HG03575 (cell line): ENCODE data around the gene PCDHB8.
"Not testable (repeated sequence)": the region's sequence is repeated elsewhere in the genome, so short reads cannot be mapped to it uniquely, and the experiment has no call there.

ENCODE experiments used
- ATAC-seq: cut with Tn5 transposase; IDR thresholded peaks from one replicate; pipeline ENCODE4 v1.9.1; 2021; ENCODE audit not compliant: unreplicated experiment, insufficient number of reproducible peaks, low FRiP score; ENCODE audit errors: extremely low read depth

Gene PCDHB8

GRCh38 chr5:141180313-141180712, 2.7 kb downstream of the PCDHB8 start:
- ATAC-seq: no peak

GRCh38 chr5:141182248-141182647, 4.7 kb downstream of the PCDHB8 start, which contains the start of gene PCDHB16:
Gene PCDHB16, plus strand, starts transcription at chr5:141182387. Its CDS starts 173 bp downstream, at chr5:141182560.
- ATAC-seq: no peak

GRCh38 chr5:141184117-141184855, 6.7 kb downstream of the PCDHB8 start:
- not testable (repeated sequence) for ATAC-seq

GRCh38 chr5:141186897-141187512, 9.4 kb downstream of the PCDHB8 start, which contains the start of gene PCDHB9:
Gene PCDHB9, plus strand, starts transcription at chr5:141187161. Its CDS starts 158 bp downstream, at chr5:141187319.
- ATAC-seq: no peak

- ATAC-seq: not testable (repeated sequence)
These were observed 11.1 kb downstream of the PCDHB8 start for GRCh38 chr5:141188682-141189081.

- not testable (repeated sequence) for ATAC-seq
These were observed 11.5 kb downstream of the PCDHB8 start for GRCh38 chr5:141189131-141189530.

- ATAC-seq: no peak
These were observed 14.6 kb downstream of the PCDHB8 start, which contains the start of gene PCDHB10 for GRCh38 chr5:141192110-141192725. Gene PCDHB10, plus strand, starts transcription at chr5:141192353. Its CDS starts 200 bp downstream, at chr5:141192553.

GRCh38 chr5:141194332-141194731, 16.7 kb downstream of the PCDHB8 start:
- ATAC-seq: not testable (repeated sequence)

- ATAC-seq: no peak
These were observed 18.8 kb downstream of the PCDHB8 start for GRCh38 chr5:141196363-141196762.

- no peak for ATAC-seq
These were observed 22.0 kb downstream of the PCDHB8 start, which contains the start of gene PCDHB11 for GRCh38 chr5:141199359-141200235. Gene PCDHB11, plus strand, starts transcription at chr5:141199627. Its CDS starts 148 bp downstream, at chr5:141199775.

GRCh38 chr5:141201126-141201525, 23.5 kb downstream of the PCDHB8 start:
- ATAC-seq: not testable (repeated sequence)

- not testable (repeated sequence) for ATAC-seq
These were observed 24.1 kb downstream of the PCDHB8 start for GRCh38 chr5:141201646-141202045.

GRCh38 chr5:141208478-141208877, 30.9 kb downstream of the PCDHB8 start, which contains the start of gene PCDHB12:
Gene PCDHB12, plus strand, starts transcription at chr5:141208719. Its CDS starts 189 bp downstream, at chr5:141208908.
- ATAC-seq: no peak

GRCh38 chr5:141210281-141210680, 32.7 kb downstream of the PCDHB8 start:
- ATAC-seq: not testable (repeated sequence)

- ATAC-seq: not testable (repeated sequence)
These were observed 33.3 kb downstream of the PCDHB8 start for GRCh38 chr5:141210849-141211248.

GRCh38 chr5:141213656-141214339, 36.2 kb downstream of the PCDHB8 start, which contains the start of gene PCDHB13:
Gene PCDHB13, plus strand, starts transcription at chr5:141213919. Its CDS starts 205 bp downstream, at chr5:141214124.
- not testable (repeated sequence) for ATAC-seq

GRCh38 chr5:141214583-141214982, 37.0 kb downstream of the PCDHB8 start:
- ATAC-seq: not testable (repeated sequence)

GRCh38 chr5:141215504-141215903, 37.9 kb downstream of the PCDHB8 start:
- ATAC-seq: not testable (repeated sequence)
